Measurements from ENCODE around the gene LRRFIP2. TPM values are rescaled to one million over a fixed set of nuclear protein-coding genes. Genes with fewer than 3 reads are reported as not detected.
"Not testable (repeated sequence)": the region's sequence is repeated elsewhere in the genome, so short reads cannot be mapped to it uniquely, and the experiment has no call there.

The LRRFIP2 gene
- total RNA-seq, 2 experiments from 2014 or later, result 13.3 to 15.3 TPM

- H3K9me3 Mint-ChIP-seq; intact Hi-C loops (cut with micrococcal nuclease); H3K36me3 Mint-ChIP-seq (ENCODE audit: low read depth); H3K27me3 Mint-ChIP-seq (ENCODE audit: low read depth); DNase-seq; CTCF ChIA-PET; H3K4me1 Mint-ChIP-seq (ENCODE audit: low read depth); H3K4me3 Mint-ChIP-seq; H3K27ac Mint-ChIP-seq: not testable (repeated sequence)
Measured at GRCh38 chr3:37208008-37208407, 33.6 kb upstream of the LRRFIP2 start.

GRCh38 chr3:37206041-37206440 is 31.7 kb upstream of the LRRFIP2 start:
- intact Hi-C loops (cut with micrococcal nuclease); H3K4me3 Mint-ChIP-seq; H3K27ac Mint-ChIP-seq; DNase-seq; H3K27me3 Mint-ChIP-seq (ENCODE audit: low read depth); H3K4me1 Mint-ChIP-seq (ENCODE audit: low read depth); H3K36me3 Mint-ChIP-seq (ENCODE audit: low read depth); H3K9me3 Mint-ChIP-seq; CTCF ChIA-PET: not testable (repeated sequence)

GRCh38 chr3:37204314-37204713 is 29.9 kb upstream of the LRRFIP2 start:
- intact Hi-C loops (cut with micrococcal nuclease), result no loop called here
- H3K4me3 Mint-ChIP-seq, result no peak overlapping the region
- no peaks in the 10 kb centered on the region for H3K9me3 Mint-ChIP-seq
- H3K4me1 Mint-ChIP-seq (ENCODE audit: low read depth), result no peaks in the 10 kb centered on the region
- no peak overlapping the region for H3K27ac Mint-ChIP-seq
- DNase-seq, result no peak
- no peaks in the 10 kb centered on the region for H3K27me3 Mint-ChIP-seq (ENCODE audit: low read depth)
- H3K36me3 Mint-ChIP-seq (ENCODE audit: low read depth), result no peaks in the 10 kb centered on the region
- CTCF ChIA-PET, result no interaction called here

- Mint-ChIP-seq H3K9me3 (no peaks in the 10 kb centered on the region), H3K27me3 (ENCODE audit: low read depth) (peaks cover 2% of the 10 kb centered on the region), H3K27ac (no peak overlapping the region), H3K36me3 (ENCODE audit: low read depth) (no peaks in the 10 kb centered on the region), H3K4me1 (ENCODE audit: low read depth) (no peaks in the 10 kb centered on the region), H3K4me3 (no peak overlapping the region)
- intact Hi-C loops (cut with micrococcal nuclease), result no loop called here
- CTCF ChIA-PET, result no interaction called here
- no peak for DNase-seq
Measured at GRCh38 chr3:37202035-37202434, 27.7 kb upstream of the LRRFIP2 start.

GRCh38 chr3:37200141-37200540 is 25.8 kb upstream of the LRRFIP2 start:
- intact Hi-C loops (cut with micrococcal nuclease), result no loop called here
- no peak overlapping the region for H3K4me3 Mint-ChIP-seq
- H3K36me3 Mint-ChIP-seq (ENCODE audit: low read depth), result no peaks in the 10 kb centered on the region
- DNase-seq, result no peak
- H3K27ac Mint-ChIP-seq, result no peak overlapping the region
- CTCF ChIA-PET, result no interaction called here
- H3K9me3 Mint-ChIP-seq, result no peaks in the 10 kb centered on the region
- no peaks in the 10 kb centered on the region for H3K4me1 Mint-ChIP-seq (ENCODE audit: low read depth)
- peaks cover 2% of the 10 kb centered on the region for H3K27me3 Mint-ChIP-seq (ENCODE audit: low read depth)

GRCh38 chr3:37198996-37199395 is 24.6 kb upstream of the LRRFIP2 start:
- H3K27ac Mint-ChIP-seq, result no peak overlapping the region
- no peaks in the 10 kb centered on the region for H3K36me3 Mint-ChIP-seq (ENCODE audit: low read depth)
- no peaks in the 10 kb centered on the region for H3K9me3 Mint-ChIP-seq
- no peak overlapping the region for H3K4me3 Mint-ChIP-seq
- no peak for DNase-seq
- no peaks in the 10 kb centered on the region for H3K4me1 Mint-ChIP-seq (ENCODE audit: low read depth)
- intact Hi-C loops (cut with micrococcal nuclease), result no loop called here
- peaks cover 2% of the 10 kb centered on the region for H3K27me3 Mint-ChIP-seq (ENCODE audit: low read depth)
- CTCF ChIA-PET, result no interaction called here

- CTCF ChIA-PET, result no interaction called here
- peaks cover 2% of the 10 kb centered on the region for H3K27me3 Mint-ChIP-seq (ENCODE audit: low read depth)
- no peaks in the 10 kb centered on the region for H3K4me1 Mint-ChIP-seq (ENCODE audit: low read depth)
- DNase-seq, result no peak
- no peak overlapping the region for H3K27ac Mint-ChIP-seq
- H3K9me3 Mint-ChIP-seq, result no peaks in the 10 kb centered on the region
- no peak overlapping the region for H3K4me3 Mint-ChIP-seq
- intact Hi-C loops (cut with micrococcal nuclease), result no loop called here
- H3K36me3 Mint-ChIP-seq (ENCODE audit: low read depth), result no peaks in the 10 kb centered on the region
Measured at GRCh38 chr3:37198547-37198946, 24.2 kb upstream of the LRRFIP2 start.

GRCh38 chr3:37197810-37198371 is 23.5 kb upstream of the LRRFIP2 start:
- intact Hi-C loops (cut with micrococcal nuclease), result no loop called here
- no peaks in the 10 kb centered on the region for H3K9me3 Mint-ChIP-seq
- no peaks in the 10 kb centered on the region for H3K36me3 Mint-ChIP-seq (ENCODE audit: low read depth)
- no peaks in the 10 kb centered on the region for H3K4me1 Mint-ChIP-seq (ENCODE audit: low read depth)
- no peak overlapping the region for H3K4me3 Mint-ChIP-seq
- CTCF ChIA-PET, result no interaction called here
- H3K27me3 Mint-ChIP-seq (ENCODE audit: low read depth), result peaks cover 2% of the 10 kb centered on the region
- no peak for DNase-seq
- H3K27ac Mint-ChIP-seq, result no peak overlapping the region

GRCh38 chr3:37194533-37194932 is 20.2 kb upstream of the LRRFIP2 start:
- Mint-ChIP-seq H3K4me1 (ENCODE audit: low read depth) (no peaks in the 10 kb centered on the region), H3K27ac (no peak overlapping the region), H3K9me3 (no peaks in the 10 kb centered on the region), H3K27me3 (ENCODE audit: low read depth) (peaks cover 2% of the 10 kb centered on the region), H3K4me3 (no peak overlapping the region), H3K36me3 (ENCODE audit: low read depth) (no peaks in the 10 kb centered on the region)
- no peak for DNase-seq
- CTCF ChIA-PET, result interaction anchor here (0.6 kb wide), 1 partner anchor 19 kb away, joined by 3 read pairs; no protein-coding TSS in a partner anchor
- intact Hi-C loops (cut with micrococcal nuclease), result no loop called here

- Mint-ChIP-seq H3K36me3 (ENCODE audit: low read depth) (no peaks in the 10 kb centered on the region), H3K27ac (no peak overlapping the region), H3K9me3 (no peaks in the 10 kb centered on the region), H3K4me3 (no peak overlapping the region), H3K4me1 (ENCODE audit: low read depth) (no peaks in the 10 kb centered on the region), H3K27me3 (ENCODE audit: low read depth) (no peaks in the 10 kb centered on the region)
- intact Hi-C loops (cut with micrococcal nuclease), result no loop called here
- DNase-seq, result no peak
- CTCF ChIA-PET, result interaction anchor here (0.7 to 1.4 kb wide), 3 partner anchors 23 to 121 kb away, joined by 3 read pairs; no protein-coding TSS in a partner anchor
Measured at GRCh38 chr3:37190667-37191066, 16.3 kb upstream of the LRRFIP2 start.

- no peak overlapping the region for H3K27ac Mint-ChIP-seq
- no peaks in the 10 kb centered on the region for H3K4me1 Mint-ChIP-seq (ENCODE audit: low read depth)
- H3K9me3 Mint-ChIP-seq, result no peaks in the 10 kb centered on the region
- no peak overlapping the region for H3K4me3 Mint-ChIP-seq
- no peak for DNase-seq
- H3K36me3 Mint-ChIP-seq (ENCODE audit: low read depth), result no peaks in the 10 kb centered on the region
- intact Hi-C loops (cut with micrococcal nuclease), result no loop called here
- no peaks in the 10 kb centered on the region for H3K27me3 Mint-ChIP-seq (ENCODE audit: low read depth)
- CTCF ChIA-PET, result no interaction called here
Measured at GRCh38 chr3:37189109-37189508, 14.7 kb upstream of the LRRFIP2 start.

- Mint-ChIP-seq H3K4me1 (ENCODE audit: low read depth) (peaks cover 10% of the 10 kb centered on the region), H3K36me3 (ENCODE audit: low read depth) (no peaks in the 10 kb centered on the region), H3K4me3 (no peak overlapping the region), H3K27me3 (ENCODE audit: low read depth) (no peaks in the 10 kb centered on the region), H3K27ac (no peak overlapping the region), H3K9me3 (no peaks in the 10 kb centered on the region)
- no peak for DNase-seq
- intact Hi-C loops (cut with micrococcal nuclease), result no loop called here
- CTCF ChIA-PET, result no interaction called here
Measured at GRCh38 chr3:37183976-37184375, 9.6 kb upstream of the LRRFIP2 start.

GRCh38 chr3:37183375-37183831 is 9.0 kb upstream of the LRRFIP2 start:
- no peak overlapping the region for H3K27ac Mint-ChIP-seq
- peaks cover 10% of the 10 kb centered on the region for H3K4me1 Mint-ChIP-seq (ENCODE audit: low read depth)
- no peaks in the 10 kb centered on the region for H3K9me3 Mint-ChIP-seq
- no peak for DNase-seq
- intact Hi-C loops (cut with micrococcal nuclease), result no loop called here
- H3K27me3 Mint-ChIP-seq (ENCODE audit: low read depth), result no peaks in the 10 kb centered on the region
- H3K4me3 Mint-ChIP-seq, result no peak overlapping the region
- no peaks in the 10 kb centered on the region for H3K36me3 Mint-ChIP-seq (ENCODE audit: low read depth)
- CTCF ChIA-PET, result interaction anchor here (0.6 to 1.0 kb wide), 2 partner anchors 21 to 32 kb away, joined by 3 to 9 read pairs; no protein-coding TSS in a partner anchor
